Measurements from ENCODE around the gene IPO5. TPM values are rescaled to one million over a fixed set of nuclear protein-coding genes. Genes with fewer than 3 reads are reported as not detected.

IPO5 gene
- polyA plus RNA-seq, 1 donor (not counting 4 experiments of a cell fraction or from before 2014, with no cell fraction given), result 130 TPM

GRCh38 chr13:97944396-97945029, 9.0 kb upstream of the IPO5 start:
- peaks cover 10% of the 10 kb centered on the region for H3K4me1 ChIP-seq (ENCODE audit: control insufficient read depth, extremely low read depth, insufficient read depth, low read length)
- no peak overlapping the region for H2AFZ ChIP-seq (ENCODE audit: control insufficient read depth, low read length)
- TF ChIP-seq EZH2 (IDR thresholded peaks at IDR 0.05; ENCODE audit: low read length), result no peak
- FAIRE-seq, result no peak
- no peak overlapping the region for H3K4me3 ChIP-seq (ENCODE audit: control insufficient read depth in 2 of 3, extremely low read depth in 1 of 3, insufficient read depth in 2 of 3, low read depth in 1 of 3, low read length in 3 of 3)
- no peaks in the 10 kb centered on the region for H3K27me3 ChIP-seq (ENCODE audit: control insufficient read depth, extremely low read depth, insufficient read depth, low read length)
- no peak overlapping the region for H3K27ac ChIP-seq (ENCODE audit: control insufficient read depth, insufficient read depth, low read length)
- no peaks in the 10 kb centered on the region for H3K36me3 ChIP-seq (ENCODE audit: control insufficient read depth in 2 of 2, extremely low read depth in 1 of 2, insufficient read depth in 2 of 2, low read length in 2 of 2)
- no peaks in the 10 kb centered on the region for H3K9me3 ChIP-seq (ENCODE audit: control insufficient read depth, low read depth, low read length)
- no peaks in the 10 kb centered on the region for H3K9me1 ChIP-seq (ENCODE audit: control insufficient read depth, extremely low read depth, insufficient read depth, low read length)
- no peak overlapping the region for H3K4me2 ChIP-seq (ENCODE audit: control insufficient read depth, extremely low read depth, insufficient read depth, low read depth, low read length)
- no peaks in the 10 kb centered on the region for H3K79me2 ChIP-seq (ENCODE audit: control insufficient read depth, insufficient read depth, low read length)
- dilution Hi-C loops (cut with MboI; ENCODE audit: extremely low pct_ligation_motif_present, low sequenced_read_pairs), result no loop called here
- no peak overlapping the region for H3K9ac ChIP-seq (ENCODE audit: control insufficient read depth, extremely low read depth, insufficient read depth, low read length)
- H4K20me1 ChIP-seq (ENCODE audit: control insufficient read depth, extremely low read depth, insufficient read depth, low read length), result no peaks in the 10 kb centered on the region
- DNase-seq (ENCODE audit: low read depth, low spot score), result no peak

GRCh38 chr13:97945342-97945741, 8.1 kb upstream of the IPO5 start:
- Histone ChIP-seq H3K9ac (ENCODE audit: control insufficient read depth, extremely low read depth, insufficient read depth, low read length) (no peak overlapping the region), H3K36me3 (ENCODE audit: control insufficient read depth in 2 of 2, extremely low read depth in 1 of 2, insufficient read depth in 2 of 2, low read length in 2 of 2) (no peaks in the 10 kb centered on the region), H3K9me3 (ENCODE audit: control insufficient read depth, low read depth, low read length) (no peaks in the 10 kb centered on the region), H3K79me2 (ENCODE audit: control insufficient read depth, insufficient read depth, low read length) (no peaks in the 10 kb centered on the region), H4K20me1 (ENCODE audit: control insufficient read depth, extremely low read depth, insufficient read depth, low read length) (no peaks in the 10 kb centered on the region), H3K27me3 (ENCODE audit: control insufficient read depth, extremely low read depth, insufficient read depth, low read length) (no peaks in the 10 kb centered on the region), H3K9me1 (ENCODE audit: control insufficient read depth, extremely low read depth, insufficient read depth, low read length) (no peaks in the 10 kb centered on the region), H3K4me1 (ENCODE audit: control insufficient read depth, extremely low read depth, insufficient read depth, low read length) (peaks cover 10% of the 10 kb centered on the region), H3K4me3 (ENCODE audit: control insufficient read depth in 2 of 3, extremely low read depth in 1 of 3, insufficient read depth in 2 of 3, low read depth in 1 of 3, low read length in 3 of 3) (no peak overlapping the region), H3K4me2 (ENCODE audit: control insufficient read depth, extremely low read depth, insufficient read depth, low read depth, low read length) (no peak overlapping the region), H2AFZ (ENCODE audit: control insufficient read depth, low read length) (no peak overlapping the region), H3K27ac (ENCODE audit: control insufficient read depth, insufficient read depth, low read length) (no peak overlapping the region)
- no peak for FAIRE-seq
- TF ChIP-seq EZH2 (IDR thresholded peaks at IDR 0.05; ENCODE audit: low read length) (no peak), CTCF (optimal IDR thresholded peaks at IDR 0.05 in 1 of 3, IDR thresholded peaks at IDR 0.05 in 1 of 3, conservative IDR thresholded peaks at IDR 0.05 in 1 of 3; ENCODE audit: extremely low read depth in 1 of 3, insufficient read depth in 2 of 3, low read length in 3 of 3) (no peak)
- dilution Hi-C loops (cut with MboI; ENCODE audit: extremely low pct_ligation_motif_present, low sequenced_read_pairs), result no loop called here
- no peak for DNase-seq (ENCODE audit: low read depth, low spot score)

All from keratinocyte (primary cell).